ENCODE data around the gene SLC25A41. TPM values are rescaled to one million over a fixed set of nuclear protein-coding genes. Genes with fewer than 3 reads are reported as not detected.

The SLC25A41 gene
- total RNA-seq, 1 donor from 2014 or later = not detected

GRCh38 chr19:6465663-6466062, 32.1 kb upstream of the SLC25A41 start:
- FAIRE-seq = peak; percentile 7
- no peak for DNase-seq (ENCODE audit: low read depth)
- no peak for TF ChIP-seq CTCF (IDR thresholded peaks at IDR 0.05; ENCODE audit: insufficient read depth, low read length, severe bottlenecking)
- Histone ChIP-seq H3K4me3 (ENCODE audit: low read depth, low read length) (no peak overlapping the region), H3K27me3 (ENCODE audit: control insufficient read depth, insufficient read depth, low read length) (no peaks in the 10 kb centered on the region), H3K36me3 (ENCODE audit: control insufficient read depth, insufficient read depth, low read length) (peaks cover 10% of the 10 kb centered on the region)

- H3K4me3 ChIP-seq (ENCODE audit: low read depth, low read length) = peak overlapping the region; percentile 96
- H3K36me3 ChIP-seq (ENCODE audit: control insufficient read depth, insufficient read depth, low read length) = peaks cover 10% of the 10 kb centered on the region
- DNase-seq (ENCODE audit: low read depth) (no peak), FAIRE-seq (no peak)
- no peak for TF ChIP-seq CTCF (IDR thresholded peaks at IDR 0.05; ENCODE audit: insufficient read depth, low read length, severe bottlenecking)
- no peaks in the 10 kb centered on the region for H3K27me3 ChIP-seq (ENCODE audit: control insufficient read depth, insufficient read depth, low read length)
Measured at GRCh38 chr19:6465006-6465405, 31.4 kb upstream of the SLC25A41 start.

DNA sequence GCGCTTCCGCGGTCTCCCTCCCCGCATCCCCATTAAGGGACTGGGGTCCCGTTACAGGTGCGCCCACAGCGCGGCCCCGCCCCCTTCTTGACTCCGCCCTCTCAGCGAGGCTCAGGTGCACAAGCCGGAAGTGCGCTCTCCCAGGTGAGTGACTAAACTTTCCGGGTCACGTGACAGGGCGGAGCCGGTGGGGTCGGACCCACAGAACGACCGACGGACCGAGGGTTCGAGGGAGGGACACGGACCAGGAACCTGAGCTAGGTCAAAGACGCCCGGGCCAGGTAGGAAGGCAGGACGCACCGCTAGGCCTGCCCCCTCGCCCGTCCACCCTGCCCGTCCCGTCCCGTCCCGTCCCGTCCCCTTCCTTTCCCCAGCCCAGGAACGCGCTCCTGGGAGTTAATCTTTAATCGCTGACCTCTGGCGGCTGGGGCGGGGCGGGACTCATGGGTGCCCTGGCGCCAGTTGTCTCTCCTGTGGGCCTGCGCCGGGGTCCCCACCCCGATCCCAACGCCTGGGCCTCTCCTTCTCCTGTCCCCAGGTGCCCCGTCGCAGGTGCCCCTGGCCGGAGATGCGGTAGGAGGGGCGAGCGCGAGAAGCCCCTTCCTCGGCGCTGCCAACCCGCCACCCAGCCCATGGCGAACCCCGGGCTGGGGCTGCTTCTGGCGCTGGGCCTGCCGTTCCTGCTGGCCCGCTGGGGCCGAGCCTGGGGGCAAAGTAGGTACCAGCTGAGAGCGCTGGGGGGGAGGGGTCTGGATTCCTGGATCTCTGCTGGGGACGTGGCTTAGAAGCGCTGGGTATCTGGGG, 30.7 kb upstream of the SLC25A41 start, which contains the start of gene CRB3:
Gene CRB3 (plus strand): TSS at position 202 of the 804 bp plus-strand sequence. CDS start 431 bp downstream, at position 633.
- Histone ChIP-seq H3K27me3 (ENCODE audit: control insufficient read depth, insufficient read depth, low read length) (no peaks in the 10 kb centered on the region), H3K4me3 (ENCODE audit: low read depth, low read length) (peak within 1 kb of the TSS; percentile 96), H3K36me3 (ENCODE audit: control insufficient read depth, insufficient read depth, low read length) (peaks cover 10% of the 10 kb centered on the region)
- TF ChIP-seq CTCF (IDR thresholded peaks at IDR 0.05; ENCODE audit: insufficient read depth, low read length, severe bottlenecking) = no peak
- DNase-seq (ENCODE audit: low read depth) = peak; percentile 64
- no peak for FAIRE-seq

- no peak for FAIRE-seq
- H3K36me3 ChIP-seq (ENCODE audit: control insufficient read depth, insufficient read depth, low read length) = no peaks in the 10 kb centered on the region
- peak overlapping the region; percentile 72 for H3K4me3 ChIP-seq (ENCODE audit: low read depth, low read length)
- H3K27me3 ChIP-seq (ENCODE audit: control insufficient read depth, insufficient read depth, low read length) = no peaks in the 10 kb centered on the region
- peak; percentile 66 for TF ChIP-seq CTCF (IDR thresholded peaks at IDR 0.05; ENCODE audit: insufficient read depth, low read length, severe bottlenecking)
- peak; percentile 90 for DNase-seq (ENCODE audit: low read depth)
Measured at GRCh38 chr19:6460099-6460884, 26.7 kb upstream of the SLC25A41 start.

DNA sequence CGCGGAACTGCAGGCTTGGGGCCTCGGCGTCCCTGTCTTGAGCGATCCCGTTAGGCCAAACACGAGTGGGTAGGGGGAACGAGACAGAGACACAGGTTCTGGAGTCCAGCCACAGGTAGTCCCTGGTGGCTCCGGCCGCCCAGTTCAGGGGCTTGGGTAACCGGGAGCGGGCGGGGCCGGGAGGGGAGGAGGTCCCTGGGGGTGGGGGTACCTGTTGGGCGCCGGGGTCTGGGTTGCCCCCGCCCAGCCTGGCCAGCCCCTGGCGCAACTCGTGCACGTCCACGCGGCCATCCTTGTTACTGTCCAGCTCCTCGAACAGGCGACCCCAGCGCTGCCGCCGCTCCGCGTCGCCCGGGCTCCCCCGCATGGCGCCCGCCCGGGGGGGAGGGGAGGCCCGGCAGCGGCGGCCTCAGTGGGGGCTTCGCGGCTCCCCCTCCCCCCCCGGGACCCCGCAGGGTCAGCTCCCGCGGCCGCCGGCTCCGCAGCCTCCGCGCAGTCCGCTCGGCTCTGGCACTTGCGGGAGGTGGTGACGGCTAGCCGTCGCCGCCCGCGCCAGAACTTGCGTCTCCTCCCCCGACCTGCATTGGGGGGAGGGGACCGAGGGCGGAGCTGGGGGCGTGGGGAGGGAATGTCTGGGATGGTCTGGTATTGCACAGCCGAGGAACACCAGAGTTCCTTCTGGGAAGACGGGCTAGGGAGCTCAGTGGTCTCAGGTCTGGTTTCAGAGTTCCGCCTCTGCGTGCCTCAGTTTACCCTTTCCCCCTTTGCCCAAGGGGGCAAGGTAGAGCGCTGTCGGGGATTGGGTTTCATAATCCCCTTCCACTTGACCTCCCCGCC, 25.9 kb upstream of the SLC25A41 start, which contains the start of gene SLC25A23:
Gene SLC25A23 (minus strand): TSS at position 531 of the 837 bp plus-strand sequence. CDS start 164 bp downstream, at position 367.
- TF ChIP-seq CTCF (IDR thresholded peaks at IDR 0.05; ENCODE audit: insufficient read depth, low read length, severe bottlenecking) = no peak
- no peaks in the 10 kb centered on the region for H3K36me3 ChIP-seq (ENCODE audit: control insufficient read depth, insufficient read depth, low read length)
- H3K4me3 ChIP-seq (ENCODE audit: low read depth, low read length) = peak within 1 kb of the TSS; percentile 72
- FAIRE-seq (no peak), DNase-seq (ENCODE audit: low read depth) (peak; percentile 47)
- no peaks in the 10 kb centered on the region for H3K27me3 ChIP-seq (ENCODE audit: control insufficient read depth, insufficient read depth, low read length)

Data from bronchial epithelial cell (primary cell).